Panc1 (cell line): Measurements from ENCODE around the gene WNT3A. TPM values are rescaled to one million over a fixed set of nuclear protein-coding genes. Genes with fewer than 3 reads are reported as not detected.

ENCODE experiments used
- ATAC-seq: fragments of 200-7000 bp; cut with Tn5 transposase; 2 replicates; pipeline ENCODE4 v1.9.1; 2020; ENCODE audit warnings: mild to moderate bottlenecking, moderate library complexity
- BruUV-seq: library from RNA; stranded (reverse); fragments of 400-500 nt; replicated peaks from 2 replicates; lab custom pipeline; 2021; lab: Mats Ljungman, UMichigan
- CTCF ChIA-PET: fragments of 300-600 bp; sonication (Branson Sonifier 250); formaldehyde crosslinking; loops from one replicate; lab custom pipeline; 2022; ENCODE audit warnings: antibody characterized with exemption; lab: Charles Lee
- POLR2A ChIA-PET: fragments of 300-600 bp; sonication (Branson Sonifier 250); formaldehyde crosslinking; loops from one replicate; lab custom pipeline; 2022; ENCODE audit warnings: antibody characterized with exemption; lab: Charles Lee
- DNase-seq: peaks from one replicate; pipeline ENCODE4 v3.0.0-alpha.2; 2010; ENCODE audit warnings: low read depth, low spot score
- H3K27ac ChIP-seq: 2 replicates; pipeline ENCODE4 v1.5.1; 2011; ENCODE audit warnings: mild to moderate bottlenecking, low read length, inconsistent platforms
- H3K27me3 ChIP-seq: fragments of 200-500 bp; sonication (Bioruptor generic); 2 replicates; pipeline ENCODE4 v1.6.0; 2014; ENCODE audit warnings: low read length, inconsistent platforms; ENCODE audit not compliant: control insufficient read depth, insufficient read depth
- H3K36me3 ChIP-seq: fragments of 200-500 bp; sonication (Bioruptor generic); 2 replicates; pipeline ENCODE4 v1.5.1; 2014; ENCODE audit warnings: inconsistent platforms, mild to moderate bottlenecking, low read length, moderate library complexity; ENCODE audit not compliant: control insufficient read depth, insufficient read depth
- H3K4me1 ChIP-seq: 2 replicates; pipeline ENCODE4 v1.5.1; 2011; ENCODE audit warnings: inconsistent platforms, mild to moderate bottlenecking, low read length, moderate library complexity; ENCODE audit not compliant: control insufficient read depth, insufficient read depth
- H3K4me3 ChIP-seq, 2 experiments: 2 replicates each; pipeline ENCODE4 v1.5.1; 2011 to 2012; ENCODE audit warnings: low read depth in 2 of 2, low read length in 2 of 2, mild to moderate bottlenecking in 2 of 2, inconsistent platforms in 1 of 2, moderate library complexity in 1 of 2
- H3K9me3 ChIP-seq: fragments of 200-500 bp; sonication (Bioruptor generic); 2 replicates; pipeline ENCODE4 v1.5.1; 2014; ENCODE audit warnings: low read depth, mild to moderate bottlenecking, inconsistent platforms, low read length, moderate library complexity; ENCODE audit not compliant: control insufficient read depth, insufficient read depth
- CTCF ChIP-seq: fragments of 450-650 bp; IDR thresholded peaks from 2 replicates; pipeline ENCODE4 v1.5.1; 2017; ENCODE audit warnings: mild to moderate bottlenecking
- POLR2AphosphoS5 ChIP-seq: IDR thresholded peaks from 2 replicates; pipeline ENCODE4 v1.6.1; 2012; ENCODE audit warnings: mild to moderate bottlenecking, low read depth, low read length, moderate library complexity
- REST ChIP-seq, 2 experiments: IDR thresholded peaks; 2 replicates each; pipeline ENCODE4 v1.6.1; 2011 to 2012; ENCODE audit warnings: low read depth in 2 of 2, control low read depth in 1 of 2, low read length in 1 of 2, mild to moderate bottlenecking in 1 of 2, moderate library complexity in 1 of 2; ENCODE audit not compliant: insufficient read depth in 1 of 2
- SIN3A ChIP-seq: IDR thresholded peaks from 2 replicates; pipeline ENCODE4 v1.6.1; 2012; ENCODE audit warnings: low read depth, mild to moderate bottlenecking, low read length, moderate library complexity, borderline replicate concordance; ENCODE audit not compliant: insufficient read depth
- TCF7L2 ChIP-seq: IDR thresholded peaks from 2 replicates; pipeline ENCODE4 v1.6.1; 2011; ENCODE audit warnings: mild to moderate bottlenecking, low read depth, low read length, inconsistent platforms
- in situ Hi-C: cut with HindIII; loops from 2 replicates; pipeline ENCODE4 v1.10.0; 2016; ENCODE audit warnings: low sequenced_read_pairs, low pct_unique_long_range_greater_than_20kb
- intact Hi-C: fragments of 100-400 bp; cut with micrococcal nuclease; formaldehyde crosslinking; loops from one replicate; pipeline ENCODE4 v1.10.0; 2022; ENCODE audit not compliant: unreplicated experiment
- total RNA-seq: library from RNA; stranded (reverse); gene quantifications from one replicate; pipeline ENCODE4 v1.2.1, GENCODE V29; 2021; ENCODE audit not compliant: unreplicated experiment

WNT3A gene
- total RNA-seq, 1 experiment from 2014 or later, result not detected

GRCh38 chr1:228075801-228076271 is 69.0 kb downstream of the WNT3A start:
- peaks cover under 1% of the 10 kb centered on the region for H3K4me1 ChIP-seq
- intact Hi-C loops (no loop called here), in situ Hi-C loops (no loop called here)
- ATAC-seq, result no peak
- no peak overlapping the region for H3K27ac ChIP-seq
- no peak overlapping the region for H3K4me3 ChIP-seq
- ChIA-PET CTCF (no interaction called here), POLR2A (no interaction called here)
- H3K27me3 ChIP-seq, result no peaks in the 10 kb centered on the region
- no peaks in the 10 kb centered on the region for H3K36me3 ChIP-seq
- BruUV-seq, result no TSS peak
- no peak for DNase-seq
- no peak for TF ChIP-seq CTCF
- peak; percentile 15; the same call in 1 of the 2 replicates for TF ChIP-seq POLR2AphosphoS5
- TF ChIP-seq REST (IDR thresholded peaks at IDR 0.05; ENCODE audit: insufficient read depth in 1 of 2, low read depth in 2 of 2, low read length in 1 of 2), result no peak
- no peak for TF ChIP-seq TCF7L2
- no peaks in the 10 kb centered on the region for H3K9me3 ChIP-seq

DNA sequence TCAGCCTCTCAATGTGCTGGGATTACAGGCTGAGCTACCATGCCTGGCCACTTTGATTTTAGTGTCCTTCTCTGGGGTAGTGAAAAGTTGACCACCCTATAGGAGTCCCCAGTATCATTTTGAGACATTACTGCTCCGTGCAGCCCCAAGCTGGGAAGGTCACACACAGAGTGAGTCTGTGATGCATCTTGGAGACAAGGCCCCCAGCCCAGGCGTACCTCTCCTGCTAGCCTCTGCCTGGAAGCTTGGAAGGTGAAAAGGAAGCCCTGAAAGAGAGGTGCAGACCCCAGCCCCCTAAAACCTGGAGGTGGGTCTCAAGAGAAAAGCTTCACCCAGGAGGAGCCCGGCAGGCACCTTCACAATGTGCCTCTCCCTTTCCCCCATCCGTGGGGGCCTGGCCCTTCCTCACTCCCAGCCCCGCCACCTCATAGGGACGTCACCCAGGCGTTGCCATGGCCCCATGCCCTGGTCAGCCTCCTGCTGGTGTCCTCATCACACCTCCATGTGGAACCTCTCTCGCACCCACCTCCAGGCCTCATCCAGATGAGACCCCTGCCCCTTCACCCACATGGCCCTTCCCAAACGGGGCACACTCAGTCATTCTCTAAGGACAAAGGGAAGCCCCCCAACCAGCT is 70.1 kb downstream of the WNT3A start:
- no peak for DNase-seq
- BruUV-seq, result no TSS peak
- intact Hi-C loops, result no loop called here
- ATAC-seq, result no peak
- ChIA-PET POLR2A (no interaction called here), CTCF (interaction anchor here (0.6 to 1.0 kb wide), 2 partner anchors 72 to 78 kb away, joined by 3 to 7 read pairs; no protein-coding TSS in a partner anchor)
- TF ChIP-seq REST (IDR thresholded peaks at IDR 0.05; ENCODE audit: insufficient read depth in 1 of 2, low read depth in 2 of 2, low read length in 1 of 2) (no peak), POLR2AphosphoS5 (no peak), SIN3A (no peak), CTCF (no peak), TCF7L2 (no peak)
- Histone ChIP-seq H3K27ac (no peak overlapping the region), H3K27me3 (no peaks in the 10 kb centered on the region), H3K9me3 (no peaks in the 10 kb centered on the region), H3K4me1 (peaks cover 7% of the 10 kb centered on the region), H3K4me3 (no peak overlapping the region), H3K36me3 (no peaks in the 10 kb centered on the region; the same call in 1 of the 2 replicates)
- in situ Hi-C loops, result no loop called here
